ENCODE measurements around the gene GYPB.
"Not testable (repeated sequence)": the region's sequence is repeated elsewhere in the genome, so short reads cannot be mapped to it uniquely, and the experiment has no call there.

Gene GYPB

GRCh38 chr4:144024399-144025053, 5.3 kb upstream of the GYPB start:
- not testable (repeated sequence) for H3K27me3 ChIP-seq (ENCODE audit: insufficient read depth, low read length); H3K36me3 ChIP-seq (ENCODE audit: insufficient read depth, low read length); H3K4me3 ChIP-seq (ENCODE audit: low read depth, low read length, poor library complexity, severe bottlenecking); H2AFZ ChIP-seq (ENCODE audit: low read length); H3K9ac ChIP-seq (ENCODE audit: low read length); H3K27ac ChIP-seq (ENCODE audit: low read depth, low read length, poor library complexity, severe bottlenecking); H3K4me2 ChIP-seq (ENCODE audit: low read length); H3K79me2 ChIP-seq (ENCODE audit: insufficient read depth, low read length); H4K20me1 ChIP-seq (ENCODE audit: insufficient read depth, low read length); H3K9me3 ChIP-seq (ENCODE audit: low read length); H3K4me1 ChIP-seq (ENCODE audit: insufficient read depth, low read length, severe bottlenecking); H3F3A ChIP-seq (ENCODE audit: insufficient read depth, low read length); H3K9me2 ChIP-seq (ENCODE audit: low read depth, low read length)

- H3F3A ChIP-seq (ENCODE audit: insufficient read depth, low read length); H3K36me3 ChIP-seq (ENCODE audit: insufficient read depth, low read length); H4K20me1 ChIP-seq (ENCODE audit: insufficient read depth, low read length); H3K9ac ChIP-seq (ENCODE audit: low read length); H3K27me3 ChIP-seq (ENCODE audit: insufficient read depth, low read length); H3K79me2 ChIP-seq (ENCODE audit: insufficient read depth, low read length); H3K9me3 ChIP-seq (ENCODE audit: low read length); H2AFZ ChIP-seq (ENCODE audit: low read length); H3K27ac ChIP-seq (ENCODE audit: low read depth, low read length, poor library complexity, severe bottlenecking); H3K4me2 ChIP-seq (ENCODE audit: low read length); H3K4me1 ChIP-seq (ENCODE audit: insufficient read depth, low read length, severe bottlenecking); H3K9me2 ChIP-seq (ENCODE audit: low read depth, low read length); H3K4me3 ChIP-seq (ENCODE audit: low read depth, low read length, poor library complexity, severe bottlenecking): not testable (repeated sequence)
Observed at GRCh38 chr4:144022772-144023400, 3.7 kb upstream of the GYPB start.

- H3K4me2 ChIP-seq (ENCODE audit: low read length); H3K79me2 ChIP-seq (ENCODE audit: insufficient read depth, low read length); H3K27ac ChIP-seq (ENCODE audit: low read depth, low read length, poor library complexity, severe bottlenecking); H4K20me1 ChIP-seq (ENCODE audit: insufficient read depth, low read length); H3K4me3 ChIP-seq (ENCODE audit: low read depth, low read length, poor library complexity, severe bottlenecking); H3F3A ChIP-seq (ENCODE audit: insufficient read depth, low read length); H3K36me3 ChIP-seq (ENCODE audit: insufficient read depth, low read length); H3K9me3 ChIP-seq (ENCODE audit: low read length); H3K9ac ChIP-seq (ENCODE audit: low read length); H2AFZ ChIP-seq (ENCODE audit: low read length); H3K4me1 ChIP-seq (ENCODE audit: insufficient read depth, low read length, severe bottlenecking); H3K9me2 ChIP-seq (ENCODE audit: low read depth, low read length); H3K27me3 ChIP-seq (ENCODE audit: insufficient read depth, low read length): not testable (repeated sequence)
- peak; percentile 49 for TF ChIP-seq CTCF (IDR thresholded peaks at IDR 0.05; ENCODE audit: low read length)
Observed at GRCh38 chr4:144021336-144021990, 2.3 kb upstream of the GYPB start.

- H3F3A ChIP-seq (ENCODE audit: insufficient read depth, low read length); H3K9me2 ChIP-seq (ENCODE audit: low read depth, low read length); H3K27me3 ChIP-seq (ENCODE audit: insufficient read depth, low read length); H2AFZ ChIP-seq (ENCODE audit: low read length); H3K4me2 ChIP-seq (ENCODE audit: low read length); H3K9me3 ChIP-seq (ENCODE audit: low read length); H3K36me3 ChIP-seq (ENCODE audit: insufficient read depth, low read length); H3K79me2 ChIP-seq (ENCODE audit: insufficient read depth, low read length); H3K9ac ChIP-seq (ENCODE audit: low read length); H3K4me3 ChIP-seq (ENCODE audit: low read depth, low read length, poor library complexity, severe bottlenecking); H3K27ac ChIP-seq (ENCODE audit: low read depth, low read length, poor library complexity, severe bottlenecking); H4K20me1 ChIP-seq (ENCODE audit: insufficient read depth, low read length); H3K4me1 ChIP-seq (ENCODE audit: insufficient read depth, low read length, severe bottlenecking): not testable (repeated sequence)
Observed at GRCh38 chr4:144018223-144019000, 768 bp downstream of the GYPB start.

GRCh38 chr4:144017271-144017670, 1.9 kb downstream of the GYPB start:
- H3K9me3 ChIP-seq (ENCODE audit: low read length); H3K27ac ChIP-seq (ENCODE audit: low read depth, low read length, poor library complexity, severe bottlenecking); H3K9ac ChIP-seq (ENCODE audit: low read length); H4K20me1 ChIP-seq (ENCODE audit: insufficient read depth, low read length); H3K4me2 ChIP-seq (ENCODE audit: low read length); H3K27me3 ChIP-seq (ENCODE audit: insufficient read depth, low read length); H3K9me2 ChIP-seq (ENCODE audit: low read depth, low read length); H2AFZ ChIP-seq (ENCODE audit: low read length); H3F3A ChIP-seq (ENCODE audit: insufficient read depth, low read length); H3K36me3 ChIP-seq (ENCODE audit: insufficient read depth, low read length); H3K4me3 ChIP-seq (ENCODE audit: low read depth, low read length, poor library complexity, severe bottlenecking); H3K4me1 ChIP-seq (ENCODE audit: insufficient read depth, low read length, severe bottlenecking); H3K79me2 ChIP-seq (ENCODE audit: insufficient read depth, low read length): not testable (repeated sequence)

GRCh38 chr4:144016057-144016605, 3.0 kb downstream of the GYPB start:
- not testable (repeated sequence) for H3K4me3 ChIP-seq (ENCODE audit: low read depth, low read length, poor library complexity, severe bottlenecking); H3F3A ChIP-seq (ENCODE audit: insufficient read depth, low read length); H3K36me3 ChIP-seq (ENCODE audit: insufficient read depth, low read length); H3K27me3 ChIP-seq (ENCODE audit: insufficient read depth, low read length); H3K79me2 ChIP-seq (ENCODE audit: insufficient read depth, low read length); H4K20me1 ChIP-seq (ENCODE audit: insufficient read depth, low read length); H3K9me3 ChIP-seq (ENCODE audit: low read length); H3K4me1 ChIP-seq (ENCODE audit: insufficient read depth, low read length, severe bottlenecking); H3K27ac ChIP-seq (ENCODE audit: low read depth, low read length, poor library complexity, severe bottlenecking); H2AFZ ChIP-seq (ENCODE audit: low read length); H3K4me2 ChIP-seq (ENCODE audit: low read length); H3K9me2 ChIP-seq (ENCODE audit: low read depth, low read length); H3K9ac ChIP-seq (ENCODE audit: low read length)
